Esophagus squamous epithelium (tissue), 5 donors: ENCODE data around the gene LHPP. TPM values are rescaled to one million over a fixed set of nuclear protein-coding genes. Genes with fewer than 3 reads are reported as not detected.

Source experiments
- DNase-seq: peaks from one replicate; lab custom pipeline; 2025; lab: John Stamatoyannopoulos, UW
- H3K27ac ChIP-seq, 4 donors: fragments of 200-600 bp; sonication (generic); one replicate each; pipeline ENCODE4 v1.5.1; 2016 to 2019; ENCODE audit warnings: mild to moderate bottlenecking in 1 of 4
- H3K27me3 ChIP-seq, 4 donors: fragments of 200-600 bp; sonication (generic); 1 replicate in 3 of 4; 2 replicates in 1 of 4; pipeline versions ENCODE4 v1.5.1 to v1.6.0; 2017 to 2021; ENCODE audit warnings: antibody characterized with exemption in 1 of 4
- H3K36me3 ChIP-seq, 3 donors: fragments of 200-600 bp; sonication (generic); one replicate each; pipeline ENCODE4 v1.5.1; 2016 to 2019
- H3K4me1 ChIP-seq, 3 donors: fragments of 200-600 bp; sonication (generic); one replicate each; pipeline ENCODE4 v1.5.1; 2017 to 2019
- H3K4me3 ChIP-seq, 4 donors: fragments of 200-600 bp; sonication (generic); 1 replicate in 3 of 4; 2 replicates in 1 of 4; pipeline ENCODE4 v1.5.1; 2016 to 2019; ENCODE audit warnings: mild to moderate bottlenecking in 2 of 4, moderate library complexity in 1 of 4
- H3K9me3 ChIP-seq, 3 donors: fragments of 200-600 bp; sonication (generic); one replicate each; pipeline ENCODE4 v1.5.1; 2016 to 2019
- POLR2A ChIP-seq, 4 donors: fragments of 450-650 bp; IDR thresholded peaks; one replicate each; pipeline ENCODE4 v1.6.1; 2017; ENCODE audit warnings: antibody characterized with exemption in 4 of 4, mild to moderate bottlenecking in 4 of 4, moderate library complexity in 3 of 4
- WGBS, 2 donors: methylation state at CpG; one replicate each; pipeline ENCODE4 v1.1.5; 2018; 5-methylcytosine and 5-hydroxymethylcytosine counted together
- intact Hi-C: fragments of 100-400 bp; cut with DNase I; formaldehyde crosslinking; loops from one replicate; pipeline ENCODE4 v1.15.0; 2022
- total RNA-seq, 4 donors: library from RNA; depleted of rRNA; stranded (reverse); fragments of >200 nt; gene quantifications; one replicate each; pipeline ENCODE4 v1.1.0, GENCODE V29; 2016
- TF ChIP-seq, protein P1 (sequence below), 6 experiments: fragments of 450-650 bp in 4 of 6; fragments of 200-600 bp in 2 of 6; sonication (generic) in 2 of 6; IDR thresholded peaks; one replicate each; pipeline ENCODE4 v1.5.1; 2016 to 2019; ENCODE audit warnings: antibody characterized with exemption in 6 of 6, mild to moderate bottlenecking in 4 of 6, moderate library complexity in 4 of 6
- donor health status: DM: yes; HTN: yes; CAD: no.

The LHPP gene
- total RNA-seq, 4 donors from 2014 or later = 13.9 to 41.1 (median 24.3) TPM

DNA sequence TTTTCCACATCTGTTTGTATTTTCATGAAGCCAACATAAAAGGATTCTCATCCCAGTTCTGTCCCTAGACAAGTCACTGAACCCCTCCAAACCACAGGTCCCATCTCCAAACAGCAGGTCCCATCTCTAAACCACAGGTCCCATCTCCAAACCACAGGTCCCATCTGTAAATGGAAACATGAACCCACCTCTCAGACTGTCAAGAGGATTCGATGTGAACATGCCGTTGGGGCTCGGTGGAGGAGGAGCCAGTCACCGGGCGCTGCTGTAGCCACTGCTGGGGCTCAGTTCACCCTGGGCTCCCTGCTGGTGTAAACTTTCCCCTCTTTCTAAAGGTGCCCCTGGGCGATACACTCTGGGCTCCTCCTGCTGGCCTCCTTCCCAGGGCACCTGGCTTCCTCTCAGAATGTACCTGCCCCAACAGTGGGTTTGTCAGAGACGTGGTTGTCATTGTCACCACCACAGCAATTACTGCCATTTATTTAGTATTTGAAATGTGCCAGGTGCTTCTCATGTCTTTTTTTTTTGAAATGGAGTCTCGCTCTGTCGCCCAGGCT, 13.0 kb downstream of the LHPP start:
- DNase-seq = no peak
- H3K4me3 ChIP-seq = no peak overlapping the region
- no peak overlapping the region for H3K27ac ChIP-seq
- no peaks in the 10 kb centered on the region for H3K9me3 ChIP-seq
- WGBS, 2 donors = 54 to 71% methylated on average over 7 of the region's 9 CpGs
- TF ChIP-seq POLR2A (IDR thresholded peaks at IDR 0.05) = no peak
- TF ChIP-seq, protein P1, sequence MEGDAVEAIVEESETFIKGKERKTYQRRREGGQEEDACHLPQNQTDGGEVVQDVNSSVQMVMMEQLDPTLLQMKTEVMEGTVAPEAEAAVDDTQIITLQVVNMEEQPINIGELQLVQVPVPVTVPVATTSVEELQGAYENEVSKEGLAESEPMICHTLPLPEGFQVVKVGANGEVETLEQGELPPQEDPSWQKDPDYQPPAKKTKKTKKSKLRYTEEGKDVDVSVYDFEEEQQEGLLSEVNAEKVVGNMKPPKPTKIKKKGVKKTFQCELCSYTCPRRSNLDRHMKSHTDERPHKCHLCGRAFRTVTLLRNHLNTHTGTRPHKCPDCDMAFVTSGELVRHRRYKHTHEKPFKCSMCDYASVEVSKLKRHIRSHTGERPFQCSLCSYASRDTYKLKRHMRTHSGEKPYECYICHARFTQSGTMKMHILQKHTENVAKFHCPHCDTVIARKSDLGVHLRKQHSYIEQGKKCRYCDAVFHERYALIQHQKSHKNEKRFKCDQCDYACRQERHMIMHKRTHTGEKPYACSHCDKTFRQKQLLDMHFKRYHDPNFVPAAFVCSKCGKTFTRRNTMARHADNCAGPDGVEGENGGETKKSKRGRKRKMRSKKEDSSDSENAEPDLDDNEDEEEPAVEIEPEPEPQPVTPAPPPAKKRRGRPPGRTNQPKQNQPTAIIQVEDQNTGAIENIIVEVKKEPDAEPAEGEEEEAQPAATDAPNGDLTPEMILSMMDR (IDR thresholded peaks at IDR 0.05) = no peak
- peaks cover 0 to 15% (median 0%) of the 10 kb centered on the region in 3 donors for H3K36me3 ChIP-seq
- intact Hi-C loops = no loop called here
- H3K27me3 ChIP-seq = no peaks in the 10 kb centered on the region
- H3K4me1 ChIP-seq = peaks cover 0 to 8% (median 0%) of the 10 kb centered on the region in 3 donors

DNA sequence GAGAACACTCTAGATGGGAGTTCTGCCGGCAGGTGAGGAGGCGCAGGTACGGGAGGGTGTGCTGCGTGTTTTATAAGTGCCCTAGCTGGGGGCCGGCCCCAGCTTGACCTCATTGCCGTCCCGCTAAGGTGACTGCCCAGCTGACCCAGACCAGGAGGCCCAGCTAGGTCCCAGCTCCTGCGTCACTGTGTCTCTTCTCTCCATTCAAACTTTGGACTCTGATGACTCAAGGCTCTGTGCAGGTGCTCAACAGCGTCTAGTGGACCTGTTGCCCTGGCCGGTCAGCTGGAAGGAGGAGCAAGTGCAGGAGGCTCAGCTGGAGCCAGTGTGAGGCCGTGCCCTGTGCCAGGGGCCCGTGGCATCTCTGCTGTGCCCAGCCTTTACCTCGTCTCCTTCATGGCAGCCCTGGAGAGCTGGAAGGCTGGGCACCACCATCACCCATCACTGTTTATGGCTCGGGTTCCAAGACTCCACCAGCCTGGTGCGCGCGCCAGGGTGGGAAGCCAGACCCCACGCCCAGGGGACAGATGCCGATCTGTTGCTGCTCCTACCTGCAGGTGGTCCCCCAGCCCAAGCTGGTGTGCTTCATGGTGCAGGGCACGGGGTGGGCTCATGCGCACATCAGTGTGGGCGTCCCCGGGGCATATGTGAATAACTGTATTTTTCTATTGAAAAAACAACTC, 14.6 kb downstream of the LHPP start:
- Histone ChIP-seq H3K9me3 (no peaks in the 10 kb centered on the region), H3K27me3 (no peaks in the 10 kb centered on the region), H3K4me1 (peaks cover 0 to 8% (median 0%) of the 10 kb centered on the region in 3 donors), H3K36me3 (peaks cover 0 to 6% (median 0%) of the 10 kb centered on the region in 3 donors), H3K27ac (no peak overlapping the region), H3K4me3 (no peak overlapping the region)
- intact Hi-C loops = no loop called here
- TF ChIP-seq, protein P1 (IDR thresholded peaks at IDR 0.05) = no peak
- no peak for TF ChIP-seq POLR2A (IDR thresholded peaks at IDR 0.05)
- 92 to 97% methylated on average over 5 to 10 of the region's 23 CpGs for WGBS, 2 donors
- no peak for DNase-seq

DNA sequence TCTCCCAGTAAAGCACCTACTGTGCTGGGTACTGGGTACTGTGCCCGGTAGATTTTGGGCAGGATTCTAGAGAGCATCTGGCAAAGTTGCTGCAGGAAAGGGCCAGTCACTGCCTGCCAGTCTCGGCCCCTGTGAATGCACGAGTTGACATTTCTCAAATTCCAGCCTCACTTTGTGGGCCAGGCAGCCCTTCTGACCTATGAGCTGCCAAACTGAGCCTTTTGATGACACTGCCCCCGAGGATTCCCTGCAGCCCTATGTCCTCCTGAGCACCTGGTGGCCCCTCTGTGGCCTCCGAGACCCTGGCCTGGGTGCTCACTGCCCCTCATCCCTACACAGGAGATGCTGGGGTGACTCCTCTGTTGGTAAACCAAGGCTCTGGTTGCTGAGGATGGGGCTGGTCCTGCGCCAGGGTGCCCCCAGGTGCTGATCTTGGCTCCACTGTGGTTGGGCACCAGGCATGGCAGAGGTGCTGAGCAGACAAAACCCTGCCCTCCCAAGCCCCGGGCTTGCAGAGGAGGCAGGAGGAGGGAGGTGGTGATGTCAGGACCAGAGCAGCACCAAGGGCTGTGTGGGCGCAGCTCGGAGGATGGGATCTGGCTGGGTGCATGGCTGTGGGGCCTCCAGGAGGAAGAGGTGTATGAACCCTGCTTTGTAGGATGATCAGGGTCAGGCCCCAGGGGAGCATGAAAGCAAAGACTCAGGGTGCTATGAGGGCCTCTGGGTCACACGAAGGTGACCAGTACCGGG, 16.2 kb downstream of the LHPP start:
- H3K4me1 ChIP-seq = peaks cover 0 to 8% (median 0%) of the 10 kb centered on the region in 3 donors
- DNase-seq = no peak
- intact Hi-C loops = no loop called here
- TF ChIP-seq POLR2A (IDR thresholded peaks at IDR 0.05) = no peak
- H3K27ac ChIP-seq = no peak overlapping the region
- 48 to 73% methylated on average over 4 to 6 of the region's 11 CpGs for WGBS, 2 donors
- peaks cover 0 to 6% (median 0%) of the 10 kb centered on the region in 3 donors for H3K36me3 ChIP-seq
- H3K4me3 ChIP-seq = no peak overlapping the region
- H3K27me3 ChIP-seq = no peaks in the 10 kb centered on the region
- H3K9me3 ChIP-seq = no peaks in the 10 kb centered on the region

DNA sequence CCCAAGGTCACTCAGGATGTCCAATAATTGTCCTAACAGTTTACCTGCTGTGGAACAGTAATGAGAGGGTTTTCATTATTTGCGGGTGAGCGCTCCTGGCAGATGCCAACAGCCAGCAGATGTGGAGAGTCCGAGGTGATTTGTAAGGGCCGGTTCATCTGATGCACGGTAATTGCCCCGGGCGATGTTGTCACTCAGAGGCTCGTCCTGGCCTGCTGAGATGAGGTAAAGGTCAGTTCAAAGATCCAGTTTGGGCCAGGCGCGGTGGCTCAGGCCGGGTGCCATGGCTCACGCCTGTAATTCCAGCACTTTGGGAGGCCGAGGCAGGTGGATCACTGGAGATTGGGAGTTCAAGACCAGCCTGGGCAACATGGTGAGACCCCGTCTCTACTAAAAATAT, 16.9 kb downstream of the LHPP start:
- intact Hi-C loops = no loop called here
- no peaks in the 10 kb centered on the region for H3K9me3 ChIP-seq
- 46% methylated on average over 6 of the region's 14 CpGs; no CpG with 5 or more reads in 1 of the 2 donors for WGBS, 2 donors

DNA sequence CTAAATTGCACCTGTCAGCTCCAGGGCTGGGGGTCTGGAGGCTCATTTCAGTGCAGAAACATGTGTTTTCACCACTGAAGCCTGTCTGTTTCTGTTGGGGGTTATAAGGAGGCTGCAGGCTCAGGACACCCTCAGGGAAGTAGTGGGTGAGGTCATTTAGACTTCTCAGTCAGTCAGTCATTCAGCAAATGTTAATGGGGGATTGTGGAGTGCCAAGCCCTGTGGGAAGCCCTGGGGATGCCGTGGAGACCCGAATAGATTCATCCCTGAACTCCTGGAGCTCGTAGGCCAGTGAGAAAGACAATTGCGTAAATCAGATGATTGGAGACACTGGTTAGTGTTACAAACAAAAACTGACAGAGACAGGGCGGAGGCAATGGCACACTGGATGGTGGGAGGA, 19.2 kb downstream of the LHPP start:
- Histone ChIP-seq H3K4me1 (peaks cover 0 to 8% (median 0%) of the 10 kb centered on the region in 3 donors), H3K4me3 (no peak overlapping the region), H3K36me3 (peaks cover 0 to 15% (median 0%) of the 10 kb centered on the region in 3 donors), H3K27me3 (no peaks in the 10 kb centered on the region), H3K9me3 (no peaks in the 10 kb centered on the region), H3K27ac (no peak overlapping the region)
- no peak for DNase-seq
- intact Hi-C loops = no loop called here
- TF ChIP-seq POLR2A (IDR thresholded peaks at IDR 0.05) = no peak
- TF ChIP-seq, protein P1 (IDR thresholded peaks at IDR 0.05) = no peak
- WGBS, 2 donors = 68 to 88% methylated on average over 5 of the region's 5 CpGs

More for the DNA sequence above, 16.9 kb downstream of the LHPP start:
- Histone ChIP-seq H3K36me3 (peaks cover 0 to 7% (median 0%) of the 10 kb centered on the region in 3 donors), H3K27me3 (no peaks in the 10 kb centered on the region), H3K4me1 (peaks cover 0 to 8% (median 0%) of the 10 kb centered on the region in 3 donors), H3K27ac (no peak overlapping the region), H3K4me3 (no peak overlapping the region)
- no peak for DNase-seq
- TF ChIP-seq POLR2A (IDR thresholded peaks at IDR 0.05) = no peak
- TF ChIP-seq, protein P1 (IDR thresholded peaks at IDR 0.05) = no peak
